Common myeloid progenitor, CD34-positive (primary cell): Measurements from ENCODE around the gene XYLT2.
A peak's percentile ranks its signal among the peaks of the same experiment; 100 is the strongest.

Experiments used
- CTCF ChIA-PET: fragments of 350-600 bp; sonication (Branson Sonifier 250); formaldehyde crosslinking; loops from one replicate; lab custom pipeline; 2021; ENCODE audit warnings: antibody characterized with exemption; lab: Charles Lee
- POLR2A ChIA-PET: fragments of 350-600 bp; sonication (Branson Sonifier 250); formaldehyde crosslinking; loops from one replicate; lab custom pipeline; 2021; ENCODE audit warnings: antibody characterized with exemption; lab: Charles Lee
- DNase-seq, 3 donors: peaks; one replicate each; pipeline versions ENCODE4 v3.0.0 to v3.0.0-alpha.2; 2013
- H3K27ac ChIP-seq, 2 experiments: 1 replicate in 1 of 2; 2 replicates in 1 of 2; pipeline ENCODE4 v1.7.0; 2013; ENCODE audit warnings: inconsistent platforms in 2 of 2, low read length in 2 of 2, mild to moderate bottlenecking in 2 of 2, low read depth in 1 of 2, moderate library complexity in 1 of 2; ENCODE audit not compliant: severe bottlenecking in 2 of 2, insufficient read depth in 1 of 2, poor library complexity in 1 of 2
- H3K27me3 ChIP-seq, 5 experiments: replicated peaks in 2 of 5; 1 replicate in 3 of 5; 2 replicates in 2 of 5; pipeline versions ENCODE4 v1.6.1 to v1.7.0; 2013; ENCODE audit warnings: low read length in 4 of 5, mild to moderate bottlenecking in 2 of 5, moderate library complexity in 2 of 5, inconsistent platforms in 1 of 5; ENCODE audit not compliant: insufficient read depth in 5 of 5, control insufficient read depth in 4 of 5
- H3K36me3 ChIP-seq, 4 experiments: 1 replicate in 2 of 4; 2 replicates in 2 of 4; pipeline versions ENCODE4 v1.6.1 to v1.7.0; 2013; ENCODE audit warnings: low read length in 3 of 4, control low read depth in 1 of 4, mild to moderate bottlenecking in 1 of 4; ENCODE audit not compliant: control insufficient read depth in 4 of 4, insufficient read depth in 4 of 4
- H3K4me1 ChIP-seq, 4 experiments: 1 replicate in 3 of 4; 2 replicates in 1 of 4; pipeline versions ENCODE4 v1.6.1 to v1.7.1; 2013; ENCODE audit warnings: low read length in 3 of 4, mild to moderate bottlenecking in 3 of 4, control low read depth in 1 of 4, inconsistent platforms in 1 of 4, moderate library complexity in 1 of 4; ENCODE audit not compliant: control insufficient read depth in 4 of 4, insufficient read depth in 4 of 4; ENCODE audit errors: control extremely low read depth in 1 of 4
- H3K4me3 ChIP-seq, 7 experiments: 1 replicate in 4 of 7; 2 replicates in 3 of 7; pipeline versions ENCODE4 v1.5.1 to v1.7.0; 2013; ENCODE audit warnings: mild to moderate bottlenecking in 7 of 7, low read length in 6 of 7, moderate library complexity in 6 of 7, inconsistent platforms in 2 of 7, low read depth in 2 of 7, control low read depth in 1 of 7; ENCODE audit not compliant: insufficient read depth in 4 of 7, control insufficient read depth in 1 of 7; ENCODE audit errors: extremely low read depth in 1 of 7
- H3K9me3 ChIP-seq, 5 experiments: 1 replicate in 4 of 5; 2 replicates in 1 of 5; pipeline versions ENCODE4 v1.6.1 to v1.7.1; 2013; ENCODE audit warnings: low read length in 4 of 5, mild to moderate bottlenecking in 2 of 5, inconsistent platforms in 1 of 5, low read depth in 1 of 5, moderate library complexity in 1 of 5; ENCODE audit not compliant: control insufficient read depth in 4 of 5, insufficient read depth in 2 of 5; ENCODE audit errors: control extremely low read depth in 1 of 5
- WGBS: methylation state at CpG from one replicate; pipeline ENCODE4 v1.1.5; 2013; ENCODE audit not compliant: insufficient coverage; 5-methylcytosine and 5-hydroxymethylcytosine counted together

Gene XYLT2

DNA sequence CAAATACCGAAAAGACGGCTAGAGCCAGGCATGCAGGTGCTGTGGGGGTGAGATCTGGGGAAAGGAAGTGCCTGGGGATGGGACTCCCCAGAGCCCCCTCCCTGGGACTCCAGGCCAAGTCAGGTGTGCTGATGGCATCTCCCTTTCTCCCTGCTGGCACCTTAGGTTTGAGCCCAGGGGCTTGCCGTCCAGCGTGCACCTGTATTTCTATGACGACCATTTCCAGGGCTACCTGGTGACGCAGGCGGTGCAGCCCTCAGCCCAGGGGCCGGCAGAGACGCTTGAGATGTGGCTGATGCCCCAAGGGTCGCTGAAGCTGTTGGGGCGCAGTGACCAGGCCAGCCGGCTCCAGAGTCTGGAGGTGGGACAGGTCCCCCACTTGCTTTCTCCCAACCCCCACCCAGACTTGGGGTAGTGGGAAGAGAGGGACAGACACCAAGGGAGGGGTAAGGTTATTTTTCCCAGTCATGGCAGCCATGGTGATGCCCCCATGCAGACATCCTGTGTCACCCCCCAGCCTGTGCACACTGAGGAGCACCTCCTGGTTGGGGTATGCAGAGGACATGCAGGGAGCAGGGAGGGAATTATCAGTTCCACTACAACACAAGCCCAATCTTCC, 11.1 kb downstream of the XYLT2 start:
- H3K4me3 ChIP-seq = no peak overlapping the region
- peaks cover 14 to 86% (median 61%) of the 10 kb centered on the region in 4 experiments for H3K36me3 ChIP-seq
- DNase-seq = no peak
- ChIA-PET POLR2A (no interaction called here), CTCF (no interaction called here)
- H3K27me3 ChIP-seq = no peaks in the 10 kb centered on the region
- H3K27ac ChIP-seq = no peak overlapping the region
- 97% methylated on average over 9 of the region's 12 CpGs for WGBS
- no peaks in the 10 kb centered on the region for H3K9me3 ChIP-seq
- peaks cover 0 to under 1% (median 0%) of the 10 kb centered on the region in 4 experiments for H3K4me1 ChIP-seq

DNA sequence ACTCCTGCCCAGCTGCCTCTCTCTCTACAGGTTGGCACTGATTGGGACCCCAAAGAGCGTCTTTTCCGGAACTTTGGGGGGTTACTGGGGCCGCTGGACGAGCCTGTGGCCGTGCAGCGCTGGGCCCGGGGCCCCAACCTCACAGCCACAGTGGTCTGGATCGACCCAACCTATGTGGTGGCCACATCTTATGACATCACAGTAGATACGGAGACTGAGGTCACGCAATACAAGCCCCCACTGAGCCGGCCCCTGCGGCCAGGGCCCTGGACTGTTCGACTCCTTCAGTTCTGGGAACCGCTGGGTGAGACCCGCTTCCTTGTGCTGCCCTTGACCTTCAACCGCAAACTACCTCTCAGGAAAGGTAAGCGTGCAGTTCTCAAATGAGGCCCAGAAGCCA, 12.3 kb downstream of the XYLT2 start:
- POLR2A ChIA-PET = no interaction called here
- Histone ChIP-seq H3K27ac (no peak overlapping the region), H3K36me3 (peaks cover 14 to 75% (median 57%) of the 10 kb centered on the region in 4 experiments), H3K4me1 (peaks cover 0 to 6% (median 4%) of the 10 kb centered on the region in 4 experiments), H3K27me3 (no peaks in the 10 kb centered on the region), H3K4me3 (no peak overlapping the region), H3K9me3 (no peaks in the 10 kb centered on the region)
- DNase-seq = no peak
- WGBS = 97% methylated on average over 17 of the region's 17 CpGs
- CTCF ChIA-PET = interaction anchor here (1.7 to 4.8 kb wide), 2 partner anchors 8 to 111 kb away, joined by 3 to 27 read pairs; partner anchors contain the start of gene CHAD

DNA sequence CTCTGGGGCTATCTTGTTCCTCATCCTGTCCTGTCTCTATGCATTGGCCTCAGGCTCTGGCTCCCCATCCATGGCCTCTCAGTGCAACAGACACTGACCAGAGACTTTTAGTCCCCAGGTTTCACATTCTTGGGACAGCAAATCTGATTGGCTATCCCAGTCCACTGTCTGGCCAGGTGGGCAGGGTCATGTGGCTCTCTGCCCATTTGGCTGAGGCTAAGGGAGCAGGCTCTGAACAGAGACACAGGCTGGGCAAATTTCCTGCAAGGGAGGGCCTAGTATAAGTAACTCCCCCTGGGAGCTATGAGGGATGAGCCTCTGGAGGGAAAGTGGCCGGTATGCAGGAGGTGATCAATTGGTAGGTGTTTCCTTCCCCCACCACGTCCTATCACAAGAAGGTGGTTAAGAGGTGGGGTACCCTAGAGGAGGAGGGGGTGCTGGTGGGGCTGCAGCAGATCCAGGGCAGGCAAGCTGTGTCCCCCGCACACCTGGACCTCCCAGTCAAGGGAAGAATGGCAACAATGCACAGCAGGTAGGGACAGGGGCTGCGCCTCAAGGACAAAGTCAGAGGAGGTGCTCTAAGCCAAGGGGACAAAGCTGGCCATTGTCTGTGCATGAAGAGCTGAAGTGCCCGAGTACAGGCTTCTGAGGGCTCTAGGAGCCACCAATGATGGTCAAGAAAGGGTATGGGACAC, 13.2 kb downstream of the XYLT2 start:
- no peaks in the 10 kb centered on the region for H3K9me3 ChIP-seq
- peaks cover 0 to 6% (median 4%) of the 10 kb centered on the region in 4 experiments for H3K4me1 ChIP-seq
- H3K27ac ChIP-seq = no peak overlapping the region
- POLR2A ChIA-PET = no interaction called here
- H3K36me3 ChIP-seq = peaks cover 14 to 74% (median 52%) of the 10 kb centered on the region in 4 experiments
- H3K4me3 ChIP-seq = no peak overlapping the region
- CTCF ChIA-PET = interaction anchor here (0.7 to 4.8 kb wide), 5 partner anchors 9 to 146 kb away, joined by 3 to 27 read pairs (median 3); partner anchors contain the start of gene CHAD
- no peak for DNase-seq
- WGBS = 92% methylated on average over 3 of the region's 5 CpGs
- H3K27me3 ChIP-seq = no peaks in the 10 kb centered on the region

DNA sequence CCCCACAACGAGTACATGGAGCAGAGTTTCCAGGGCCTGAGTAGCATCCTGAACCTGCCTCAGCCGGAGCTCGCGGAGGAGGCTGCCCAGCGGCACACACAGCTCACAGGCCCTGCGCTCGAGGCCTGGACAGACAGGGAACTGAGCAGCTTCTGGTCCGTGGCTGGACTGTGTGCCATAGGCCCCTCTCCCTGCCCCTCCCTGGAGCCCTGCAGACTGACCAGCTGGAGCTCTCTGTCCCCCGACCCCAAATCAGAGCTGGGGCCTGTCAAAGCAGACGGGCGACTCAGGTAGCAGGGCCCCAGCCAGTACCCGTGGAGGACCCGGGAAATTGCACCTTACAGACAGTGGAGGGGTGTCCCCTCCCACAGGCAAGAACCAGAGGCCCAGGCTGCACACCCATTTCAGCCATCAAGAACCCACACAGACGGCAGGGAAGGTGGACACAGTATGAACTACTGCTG, 14.1 kb downstream of the XYLT2 start:
- no peak for DNase-seq
- Histone ChIP-seq H3K4me3 (no peak overlapping the region), H3K27ac (no peak overlapping the region), H3K36me3 (peaks cover 14 to 71% (median 48%) of the 10 kb centered on the region in 4 experiments), H3K27me3 (no peaks in the 10 kb centered on the region), H3K4me1 (peaks cover 0 to 6% (median 4%) of the 10 kb centered on the region in 4 experiments), H3K9me3 (no peaks in the 10 kb centered on the region)
- WGBS = 95% methylated on average over 11 of the region's 14 CpGs
- POLR2A ChIA-PET = interaction anchor here (0.6 kb wide), 1 partner anchor 792 kb away, joined by 4 read pairs; no protein-coding TSS in a partner anchor
- CTCF ChIA-PET = interaction anchor here (0.7 to 4.8 kb wide), 7 partner anchors 9 to 119 kb away, joined by 3 to 27 read pairs (median 17); partner anchors contain the start of genes CHAD and LRRC59

DNA sequence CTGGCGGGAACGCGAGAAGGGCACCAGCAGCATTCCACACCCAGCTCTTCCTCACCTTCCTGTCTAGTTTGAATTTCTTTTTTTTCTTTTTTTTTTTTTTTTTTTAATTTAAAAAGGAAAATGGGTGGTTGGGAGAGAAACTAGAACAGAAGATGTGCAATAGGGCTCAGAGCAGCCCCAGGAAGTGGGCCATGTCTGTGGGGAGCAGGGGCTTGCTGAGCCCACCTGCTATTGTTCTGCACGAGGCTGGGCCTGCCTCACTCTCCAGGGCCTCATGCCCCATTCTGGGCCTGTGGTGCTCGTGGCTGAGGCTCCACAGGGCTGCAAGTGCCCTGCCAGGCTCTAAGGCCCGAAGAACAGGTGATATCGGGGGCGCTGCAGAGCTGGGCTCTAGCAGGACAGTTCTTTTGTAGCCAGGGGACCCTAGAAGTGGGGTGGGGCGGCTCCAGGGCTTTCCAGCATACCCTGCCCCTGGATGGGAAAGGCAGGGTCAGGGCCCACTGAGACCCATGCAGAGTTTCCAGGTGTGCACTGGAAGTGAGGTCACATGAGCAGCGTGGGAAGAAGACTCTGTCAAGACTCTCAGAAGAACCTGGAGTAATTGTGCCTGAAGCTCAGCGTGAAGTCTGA, 14.7 kb downstream of the XYLT2 start:
- 63% methylated on average over 3 of the region's 11 CpGs for WGBS
- no peaks in the 10 kb centered on the region for H3K9me3 ChIP-seq

DNA sequence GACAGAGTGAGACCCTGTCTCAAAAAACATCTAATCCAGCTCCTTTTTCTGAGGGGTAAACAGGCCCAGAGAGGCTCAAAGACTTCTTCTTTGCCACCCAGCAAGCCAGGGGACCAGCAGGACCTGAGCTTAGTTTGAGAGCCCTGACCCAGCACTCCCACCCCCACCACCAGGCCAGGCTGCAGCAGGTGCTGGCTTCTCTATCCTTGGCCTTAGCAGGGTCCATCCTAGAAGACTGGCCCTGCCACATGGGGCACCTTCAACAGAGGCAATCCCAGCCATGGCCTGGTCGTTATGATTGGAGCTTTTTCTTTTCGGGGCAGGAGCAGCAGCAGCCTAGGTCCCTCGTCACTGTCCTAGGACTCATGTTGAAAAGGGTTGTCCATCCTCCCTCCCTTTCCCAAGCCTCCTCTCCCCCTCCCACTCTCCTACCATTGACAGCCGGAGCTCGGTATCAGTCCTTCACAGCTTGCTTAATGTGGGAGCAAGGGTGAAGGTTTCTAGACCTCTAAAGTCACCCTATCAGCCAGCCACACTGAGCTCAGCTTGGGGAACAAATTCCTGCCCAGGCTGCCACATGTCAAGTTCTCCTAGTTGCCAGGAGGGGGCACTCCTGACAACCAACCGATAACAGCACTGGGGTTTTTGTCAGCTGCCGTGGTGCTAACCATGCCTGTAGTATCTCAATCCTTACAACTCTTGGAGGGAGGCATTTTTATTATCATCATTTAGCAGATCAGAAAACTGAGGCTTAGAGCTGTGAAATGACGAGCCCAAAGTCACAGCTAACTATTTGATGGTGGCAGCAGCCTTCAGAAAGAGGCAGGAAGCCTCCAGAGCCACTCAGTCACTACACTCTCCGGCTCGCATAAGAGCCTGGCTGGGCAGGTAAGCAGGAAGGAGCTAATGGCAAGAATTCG, 15.9 kb downstream of the XYLT2 start:
- Histone ChIP-seq H3K27ac (peak overlapping the region in 1 of 2 experiments; percentile 21), H3K27me3 (no peaks in the 10 kb centered on the region), H3K4me1 (peaks cover 0 to 6% (median 4%) of the 10 kb centered on the region in 4 experiments), H3K36me3 (peaks cover 15 to 71% (median 48%) of the 10 kb centered on the region in 4 experiments), H3K9me3 (no peaks in the 10 kb centered on the region), H3K4me3 (no peak overlapping the region)
- ChIA-PET CTCF (interaction anchor here (0.8 to 4.8 kb wide), 22 partner anchors 7 to 264 kb away, joined by 3 to 27 read pairs (median 7); partner anchors contain the start of genes ACSF2, LRRC59, RSAD1 and TMEM92), POLR2A (interaction anchor here (0.6 to 1.3 kb wide), 4 partner anchors 16 to 166 kb away, joined by 3 to 4 read pairs (median 3); partner anchors contain the start of genes LRRC59 and XYLT2)
- DNase-seq = peak; percentile 69 to 86 (median 84)
- 54% methylated on average over 7 of the region's 11 CpGs for WGBS

More for the DNA sequence above, 14.7 kb downstream of the XYLT2 start:
- H3K4me3 ChIP-seq = no peak overlapping the region
- no peak overlapping the region for H3K27ac ChIP-seq
- POLR2A ChIA-PET = interaction anchor here (0.6 to 0.9 kb wide), 2 partner anchors 15 to 793 kb away, joined by 3 to 4 read pairs; partner anchors contain the start of gene XYLT2
- peaks cover 14 to 71% (median 46%) of the 10 kb centered on the region in 4 experiments for H3K36me3 ChIP-seq
- DNase-seq = no peak
- H3K27me3 ChIP-seq = no peaks in the 10 kb centered on the region
- CTCF ChIA-PET = interaction anchor here (1.0 to 4.8 kb wide), 13 partner anchors 10 to 142 kb away, joined by 3 to 27 read pairs (median 8); partner anchors contain the start of genes LRRC59, RSAD1 and XYLT2
- peaks cover 0 to 6% (median 4%) of the 10 kb centered on the region in 4 experiments for H3K4me1 ChIP-seq
